ENCODE results near the gene COL9A3.

DNA sequence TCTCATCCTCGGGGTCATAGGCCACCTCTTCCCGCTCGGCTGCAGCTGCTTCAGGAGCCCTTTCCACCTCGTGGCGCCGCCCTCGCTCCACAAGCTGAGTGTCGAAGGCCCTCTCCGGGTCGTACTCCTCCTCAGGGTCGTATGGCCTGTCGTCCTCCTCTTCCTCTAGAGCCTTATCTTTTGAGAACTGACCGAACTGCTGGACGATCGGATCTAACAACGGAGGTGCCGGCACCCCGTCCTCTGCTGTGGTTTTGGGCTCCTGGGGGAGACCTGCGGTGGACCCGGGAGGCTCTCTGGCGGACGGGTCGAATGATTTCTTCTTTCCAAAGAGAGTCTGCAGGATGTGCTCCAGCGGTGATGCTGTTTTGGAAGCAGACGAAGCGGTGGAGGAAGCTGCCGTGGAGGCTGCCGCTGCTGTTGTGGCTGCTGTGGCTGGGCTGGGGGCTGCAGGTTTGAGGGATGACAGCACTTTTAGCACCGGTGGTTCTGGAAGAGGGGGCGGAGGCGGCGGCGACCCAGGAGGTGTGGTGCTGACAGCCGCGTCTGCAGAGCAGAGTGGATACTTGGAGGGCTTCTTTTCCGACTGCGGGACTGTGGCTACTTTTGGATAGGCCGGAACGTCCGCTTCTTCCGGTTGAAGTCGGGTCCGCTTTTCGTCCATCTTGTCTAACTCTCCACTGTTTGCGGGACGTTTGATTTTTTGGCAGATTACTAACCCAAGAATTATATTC, 65.0 kb downstream of the COL9A3 start:
- TF ChIP-seq, protein P1, sequence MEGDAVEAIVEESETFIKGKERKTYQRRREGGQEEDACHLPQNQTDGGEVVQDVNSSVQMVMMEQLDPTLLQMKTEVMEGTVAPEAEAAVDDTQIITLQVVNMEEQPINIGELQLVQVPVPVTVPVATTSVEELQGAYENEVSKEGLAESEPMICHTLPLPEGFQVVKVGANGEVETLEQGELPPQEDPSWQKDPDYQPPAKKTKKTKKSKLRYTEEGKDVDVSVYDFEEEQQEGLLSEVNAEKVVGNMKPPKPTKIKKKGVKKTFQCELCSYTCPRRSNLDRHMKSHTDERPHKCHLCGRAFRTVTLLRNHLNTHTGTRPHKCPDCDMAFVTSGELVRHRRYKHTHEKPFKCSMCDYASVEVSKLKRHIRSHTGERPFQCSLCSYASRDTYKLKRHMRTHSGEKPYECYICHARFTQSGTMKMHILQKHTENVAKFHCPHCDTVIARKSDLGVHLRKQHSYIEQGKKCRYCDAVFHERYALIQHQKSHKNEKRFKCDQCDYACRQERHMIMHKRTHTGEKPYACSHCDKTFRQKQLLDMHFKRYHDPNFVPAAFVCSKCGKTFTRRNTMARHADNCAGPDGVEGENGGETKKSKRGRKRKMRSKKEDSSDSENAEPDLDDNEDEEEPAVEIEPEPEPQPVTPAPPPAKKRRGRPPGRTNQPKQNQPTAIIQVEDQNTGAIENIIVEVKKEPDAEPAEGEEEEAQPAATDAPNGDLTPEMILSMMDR (IDR thresholded peaks at IDR 0.05; ENCODE audit: insufficient read depth, low read length, poor library complexity, severe bottlenecking): no peak
- TF ChIP-seq EZH2phosphoT487 (conservative IDR thresholded peaks at IDR 0.05; ENCODE audit: low read length): no peak

Measured in SU-DHL-6 (cell line).